ENCODE measurements around the gene NUDCD3. TPM values are rescaled to one million over a fixed set of nuclear protein-coding genes. Genes with fewer than 3 reads are reported as not detected.
"Not testable (repeated sequence)": the region's sequence is repeated elsewhere in the genome, so short reads cannot be mapped to it uniquely, and the experiment has no call there.

The NUDCD3 gene
- total RNA-seq, 1 experiment from 2014 or later: 81.1 TPM

GRCh38 chr7:44447874-44448425 lies 42.5 kb downstream of the NUDCD3 start:
- DNase-seq (ENCODE audit: low read depth): no peak

- no peak for DNase-seq (ENCODE audit: low read depth)
Measured at GRCh38 chr7:44445986-44446671, 44.3 kb downstream of the NUDCD3 start.

GRCh38 chr7:44441079-44441478 lies 49.4 kb downstream of the NUDCD3 start:
- DNase-seq (ENCODE audit: low read depth): no peak

- DNase-seq (ENCODE audit: low read depth): no peak
Measured at GRCh38 chr7:44440577-44441078, 49.8 kb downstream of the NUDCD3 start.

- DNase-seq (ENCODE audit: low read depth): no peak
Measured at GRCh38 chr7:44439926-44440325, 50.5 kb downstream of the NUDCD3 start.

GRCh38 chr7:44438816-44439215 lies 51.6 kb downstream of the NUDCD3 start:
- DNase-seq (ENCODE audit: low read depth): no peak

- no peak for DNase-seq (ENCODE audit: low read depth)
Measured at GRCh38 chr7:44434201-44434600, 56.3 kb downstream of the NUDCD3 start.

- DNase-seq (ENCODE audit: low read depth): no peak
Measured at GRCh38 chr7:44433255-44434022, 57.0 kb downstream of the NUDCD3 start.

- no peak for DNase-seq (ENCODE audit: low read depth)
Measured at GRCh38 chr7:44432381-44432977, 58.0 kb downstream of the NUDCD3 start.

GRCh38 chr7:44431091-44431608 lies 59.3 kb downstream of the NUDCD3 start:
- no peak for DNase-seq (ENCODE audit: low read depth)

- no peak for DNase-seq (ENCODE audit: low read depth)
Measured at GRCh38 chr7:44430054-44430453, 60.4 kb downstream of the NUDCD3 start.

GRCh38 chr7:44424762-44425161 lies 65.7 kb downstream of the NUDCD3 start:
- not testable (repeated sequence) for DNase-seq (ENCODE audit: low read depth)

GRCh38 chr7:44416941-44417340 lies 73.5 kb downstream of the NUDCD3 start:
- no peak for DNase-seq (ENCODE audit: low read depth)

GRCh38 chr7:44415510-44415909 lies 74.9 kb downstream of the NUDCD3 start:
- peak; percentile 61 for DNase-seq (ENCODE audit: low read depth)

GRCh38 chr7:44415047-44415446 lies 75.4 kb downstream of the NUDCD3 start:
- peak; percentile 73 for DNase-seq (ENCODE audit: low read depth)

GRCh38 chr7:44411306-44411705 lies 79.2 kb downstream of the NUDCD3 start:
- DNase-seq (ENCODE audit: low read depth): no peak

- no peak for DNase-seq (ENCODE audit: low read depth)
Measured at GRCh38 chr7:44408596-44408995, 81.9 kb downstream of the NUDCD3 start.

- no peak for DNase-seq (ENCODE audit: low read depth)
Measured at GRCh38 chr7:44403775-44404174, 86.7 kb downstream of the NUDCD3 start.

GRCh38 chr7:44403176-44403759 lies 87.2 kb downstream of the NUDCD3 start:
- DNase-seq (ENCODE audit: low read depth): no peak

- no peak for DNase-seq (ENCODE audit: low read depth)
Measured at GRCh38 chr7:44402401-44403060, 87.9 kb downstream of the NUDCD3 start.

GRCh38 chr7:44401692-44402091 lies 88.8 kb downstream of the NUDCD3 start:
- DNase-seq (ENCODE audit: low read depth): no peak

Measured in RPMI7951 (cell line).